ENCODE data around the gene S100A11. TPM values are rescaled to one million over a fixed set of nuclear protein-coding genes. Genes with fewer than 3 reads are reported as not detected.
A peak's percentile ranks its signal among the peaks of the same experiment; 100 is the strongest.

S100A11 gene
- total RNA-seq, 5 donors from 2014 or later (not counting 1 experiment from before 2014, with no cell fraction given) = 37.3 to 254 (median 195) TPM

GRCh38 chr1:152071123-152071522 is 34.3 kb upstream of the S100A11 start:
- Histone ChIP-seq H3K27ac (ENCODE audit: low read length) (no peak overlapping the region), H3K4me3 (ENCODE audit: control insufficient read depth in 1 of 2, extremely low read depth in 1 of 2, low read length in 1 of 2) (no peak overlapping the region), H3K36me3 (ENCODE audit: control insufficient read depth in 2 of 2, extremely low read depth in 1 of 2, insufficient read depth in 1 of 2, low read length in 1 of 2) (no peaks in the 10 kb centered on the region), H3K27me3 (replicated peaks in 1 of 2; ENCODE audit: control insufficient read depth in 2 of 2, extremely low read depth in 1 of 2, insufficient read depth in 2 of 2, low read length in 1 of 2) (peaks cover 0 to 11% of the 10 kb centered on the region in 2 experiments), H3K9me3 (no peaks in the 10 kb centered on the region), H3K4me1 (ENCODE audit: control insufficient read depth in 1 of 2, extremely low read depth in 1 of 2, insufficient read depth in 2 of 2, low read length in 2 of 2) (no peaks in the 10 kb centered on the region)
- Mint-ChIP-seq H3K36me3 (no peaks in the 10 kb centered on the region), H3K27me3 (peaks cover 40 to 53% of the 10 kb centered on the region in 2 donors), H3K9me3 (no peaks in the 10 kb centered on the region), H3K4me1 (no peaks in the 10 kb centered on the region), H3K4me3 (no peak overlapping the region), H3K27ac (no peak overlapping the region)
- POLR2A ChIA-PET = no interaction called here
- CTCF ChIA-PET = no interaction called here
- DNase-seq (no peak), ATAC-seq (replicated peaks in 1 of 4) (no peak)
- WGBS (ENCODE audit: insufficient coverage) = 89% methylated on average over 2 of the region's 3 CpGs

GRCh38 chr1:152067929-152068328 is 31.1 kb upstream of the S100A11 start:
- no peaks in the 10 kb centered on the region for H3K4me1 Mint-ChIP-seq
- CTCF ChIA-PET = interaction anchor here (0.7 to 1.0 kb wide), 2 partner anchors 92 to 121 kb away, joined by 3 read pairs; no protein-coding TSS in a partner anchor
- peaks cover 41 to 46% of the 10 kb centered on the region in 2 donors for H3K27me3 Mint-ChIP-seq
- H3K9me3 Mint-ChIP-seq = no peaks in the 10 kb centered on the region
- H3K27ac Mint-ChIP-seq = no peak overlapping the region
- no peaks in the 10 kb centered on the region for H3K36me3 Mint-ChIP-seq
- H3K4me1 ChIP-seq (ENCODE audit: control insufficient read depth in 1 of 2, extremely low read depth in 1 of 2, insufficient read depth in 2 of 2, low read length in 2 of 2) = no peaks in the 10 kb centered on the region
- no peak overlapping the region for H3K4me3 Mint-ChIP-seq
- H3K36me3 ChIP-seq (ENCODE audit: control insufficient read depth in 2 of 2, extremely low read depth in 1 of 2, insufficient read depth in 1 of 2, low read length in 1 of 2) = no peaks in the 10 kb centered on the region
- H3K27ac ChIP-seq (ENCODE audit: low read length) = no peak overlapping the region
- DNase-seq (no peak), ATAC-seq (replicated peaks in 1 of 4) (no peak)
- H3K9me3 ChIP-seq = no peaks in the 10 kb centered on the region
- POLR2A ChIA-PET = no interaction called here
- no peak overlapping the region for H3K4me3 ChIP-seq (ENCODE audit: control insufficient read depth in 1 of 2, extremely low read depth in 1 of 2, low read length in 1 of 2)
- peaks cover 0 to 11% of the 10 kb centered on the region in 2 experiments for H3K27me3 ChIP-seq (replicated peaks in 1 of 2; ENCODE audit: control insufficient read depth in 2 of 2, extremely low read depth in 1 of 2, insufficient read depth in 2 of 2, low read length in 1 of 2)
- WGBS (ENCODE audit: insufficient coverage) = no CpG with 5 or more reads among the region's 1 CpG

- Histone ChIP-seq H3K27me3 (replicated peaks in 1 of 2; ENCODE audit: control insufficient read depth in 2 of 2, extremely low read depth in 1 of 2, insufficient read depth in 2 of 2, low read length in 1 of 2) (peaks cover 0 to 11% of the 10 kb centered on the region in 2 experiments), H3K4me1 (ENCODE audit: control insufficient read depth in 1 of 2, extremely low read depth in 1 of 2, insufficient read depth in 2 of 2, low read length in 2 of 2) (no peaks in the 10 kb centered on the region), H3K36me3 (ENCODE audit: control insufficient read depth in 2 of 2, extremely low read depth in 1 of 2, insufficient read depth in 1 of 2, low read length in 1 of 2) (no peaks in the 10 kb centered on the region), H3K4me3 (ENCODE audit: control insufficient read depth in 1 of 2, extremely low read depth in 1 of 2, low read length in 1 of 2) (no peak overlapping the region), H3K27ac (ENCODE audit: low read length) (no peak overlapping the region), H3K9me3 (no peaks in the 10 kb centered on the region)
- no peaks in the 10 kb centered on the region for H3K9me3 Mint-ChIP-seq
- H3K4me1 Mint-ChIP-seq = no peaks in the 10 kb centered on the region
- H3K4me3 Mint-ChIP-seq = no peak overlapping the region
- H3K27ac Mint-ChIP-seq = no peak overlapping the region
- POLR2A ChIA-PET = no interaction called here
- peaks cover 37 to 39% of the 10 kb centered on the region in 2 donors for H3K27me3 Mint-ChIP-seq
- no peak for DNase-seq
- CTCF ChIA-PET = no interaction called here
- H3K36me3 Mint-ChIP-seq = no peaks in the 10 kb centered on the region
- ATAC-seq (replicated peaks in 1 of 4) = no peak
Observed at GRCh38 chr1:152067150-152067549, 30.3 kb upstream of the S100A11 start.

GRCh38 chr1:152061952-152062351 is 25.1 kb upstream of the S100A11 start:
- Histone ChIP-seq H3K27ac (ENCODE audit: low read length) (no peak overlapping the region), H3K4me3 (ENCODE audit: control insufficient read depth in 1 of 2, extremely low read depth in 1 of 2, low read length in 1 of 2) (no peak overlapping the region), H3K9me3 (no peaks in the 10 kb centered on the region), H3K27me3 (replicated peaks in 1 of 2; ENCODE audit: control insufficient read depth in 2 of 2, extremely low read depth in 1 of 2, insufficient read depth in 2 of 2, low read length in 1 of 2) (peaks cover 0 to 6% of the 10 kb centered on the region in 2 experiments), H3K36me3 (ENCODE audit: control insufficient read depth in 2 of 2, extremely low read depth in 1 of 2, insufficient read depth in 1 of 2, low read length in 1 of 2) (no peaks in the 10 kb centered on the region), H3K4me1 (ENCODE audit: control insufficient read depth in 1 of 2, extremely low read depth in 1 of 2, insufficient read depth in 2 of 2, low read length in 2 of 2) (no peaks in the 10 kb centered on the region)
- ChIA-PET POLR2A (no interaction called here), CTCF (no interaction called here)
- Mint-ChIP-seq H3K27me3 (peaks cover 20 to 25% of the 10 kb centered on the region in 2 donors), H3K36me3 (no peaks in the 10 kb centered on the region), H3K27ac (no peak overlapping the region), H3K9me3 (no peaks in the 10 kb centered on the region), H3K4me1 (no peaks in the 10 kb centered on the region), H3K4me3 (no peak overlapping the region)
- DNase-seq (no peak), ATAC-seq (replicated peaks in 1 of 4) (no peak)

GRCh38 chr1:152053375-152053774 is 16.6 kb upstream of the S100A11 start:
- peaks cover 0 to 9% of the 10 kb centered on the region in 2 experiments for H3K27me3 ChIP-seq (replicated peaks in 1 of 2; ENCODE audit: control insufficient read depth in 2 of 2, extremely low read depth in 1 of 2, insufficient read depth in 2 of 2, low read length in 1 of 2)
- Mint-ChIP-seq H3K36me3 (no peaks in the 10 kb centered on the region), H3K27me3 (peaks cover 9 to 17% of the 10 kb centered on the region in 2 donors), H3K27ac (no peak overlapping the region), H3K4me3 (no peak overlapping the region), H3K4me1 (peaks cover 3 to 14% (median 10%) of the 10 kb centered on the region in 3 donors), H3K9me3 (no peaks in the 10 kb centered on the region)
- H3K4me1 ChIP-seq (ENCODE audit: control insufficient read depth in 1 of 2, extremely low read depth in 1 of 2, insufficient read depth in 2 of 2, low read length in 2 of 2) = peaks cover 4 to 7% of the 10 kb centered on the region in 2 experiments
- ATAC-seq (replicated peaks in 1 of 4) (no peak), DNase-seq (no peak)
- 80% methylated on average over 13 of the region's 13 CpGs for WGBS (ENCODE audit: insufficient coverage)
- CTCF ChIA-PET = interaction anchor here (0.6 to 2.4 kb wide), 12 partner anchors 11 to 407 kb away, joined by 3 to 18 read pairs (median 4); no protein-coding TSS in a partner anchor
- no peak overlapping the region for H3K27ac ChIP-seq (ENCODE audit: low read length)
- H3K4me3 ChIP-seq (ENCODE audit: control insufficient read depth in 1 of 2, extremely low read depth in 1 of 2, low read length in 1 of 2) = no peak overlapping the region
- POLR2A ChIA-PET = no interaction called here
- H3K36me3 ChIP-seq (ENCODE audit: control insufficient read depth in 2 of 2, extremely low read depth in 1 of 2, insufficient read depth in 1 of 2, low read length in 1 of 2) = no peaks in the 10 kb centered on the region
- H3K9me3 ChIP-seq = no peaks in the 10 kb centered on the region

GRCh38 chr1:152052606-152053005 is 15.8 kb upstream of the S100A11 start:
- Histone ChIP-seq H3K4me3 (ENCODE audit: control insufficient read depth in 1 of 2, extremely low read depth in 1 of 2, low read length in 1 of 2) (no peak overlapping the region), H3K4me1 (ENCODE audit: control insufficient read depth in 1 of 2, extremely low read depth in 1 of 2, insufficient read depth in 2 of 2, low read length in 2 of 2) (peaks cover 11 to 15% of the 10 kb centered on the region in 2 experiments), H3K27me3 (replicated peaks in 1 of 2; ENCODE audit: control insufficient read depth in 2 of 2, extremely low read depth in 1 of 2, insufficient read depth in 2 of 2, low read length in 1 of 2) (peaks cover 0 to 9% of the 10 kb centered on the region in 2 experiments), H3K36me3 (ENCODE audit: control insufficient read depth in 2 of 2, extremely low read depth in 1 of 2, insufficient read depth in 1 of 2, low read length in 1 of 2) (no peaks in the 10 kb centered on the region), H3K9me3 (no peaks in the 10 kb centered on the region), H3K27ac (ENCODE audit: low read length) (no peak overlapping the region)
- 33% methylated on average over 10 of the region's 11 CpGs for WGBS (ENCODE audit: insufficient coverage)
- Mint-ChIP-seq H3K27me3 (peaks cover 4 to 11% of the 10 kb centered on the region in 2 donors), H3K27ac (no peak overlapping the region), H3K4me3 (no peak overlapping the region), H3K36me3 (no peaks in the 10 kb centered on the region), H3K4me1 (peaks cover 11 to 22% (median 18%) of the 10 kb centered on the region in 3 donors), H3K9me3 (no peaks in the 10 kb centered on the region)
- ChIA-PET CTCF (interaction anchor here (0.6 to 2.4 kb wide), 12 partner anchors 10 to 407 kb away, joined by 3 to 18 read pairs (median 4); partner anchors contain the start of gene S100A11 (in 1 of the 2)), POLR2A (no interaction called here)
- ATAC-seq (replicated peaks in 1 of 4) (peak in 2 of 4 experiments; percentile 15 to 17), DNase-seq (peak; percentile 48 to 88 (median 75))
